Esophagus squamous epithelium (tissue), 4 donors: ENCODE measurements around the gene PLXND1.

ENCODE experiments used
- POLR2A ChIP-seq, 4 donors: fragments of 450-650 bp; IDR thresholded peaks; one replicate each; pipeline ENCODE4 v1.6.1; 2017; ENCODE audit warnings: antibody characterized with exemption in 4 of 4, mild to moderate bottlenecking in 4 of 4, moderate library complexity in 3 of 4
- TF ChIP-seq, protein P1 (sequence below), 6 experiments: fragments of 450-650 bp in 4 of 6; fragments of 200-600 bp in 2 of 6; sonication (generic) in 2 of 6; IDR thresholded peaks; one replicate each; pipeline ENCODE4 v1.5.1; 2016 to 2019; ENCODE audit warnings: antibody characterized with exemption in 6 of 6, mild to moderate bottlenecking in 4 of 6, moderate library complexity in 4 of 6

DNA sequence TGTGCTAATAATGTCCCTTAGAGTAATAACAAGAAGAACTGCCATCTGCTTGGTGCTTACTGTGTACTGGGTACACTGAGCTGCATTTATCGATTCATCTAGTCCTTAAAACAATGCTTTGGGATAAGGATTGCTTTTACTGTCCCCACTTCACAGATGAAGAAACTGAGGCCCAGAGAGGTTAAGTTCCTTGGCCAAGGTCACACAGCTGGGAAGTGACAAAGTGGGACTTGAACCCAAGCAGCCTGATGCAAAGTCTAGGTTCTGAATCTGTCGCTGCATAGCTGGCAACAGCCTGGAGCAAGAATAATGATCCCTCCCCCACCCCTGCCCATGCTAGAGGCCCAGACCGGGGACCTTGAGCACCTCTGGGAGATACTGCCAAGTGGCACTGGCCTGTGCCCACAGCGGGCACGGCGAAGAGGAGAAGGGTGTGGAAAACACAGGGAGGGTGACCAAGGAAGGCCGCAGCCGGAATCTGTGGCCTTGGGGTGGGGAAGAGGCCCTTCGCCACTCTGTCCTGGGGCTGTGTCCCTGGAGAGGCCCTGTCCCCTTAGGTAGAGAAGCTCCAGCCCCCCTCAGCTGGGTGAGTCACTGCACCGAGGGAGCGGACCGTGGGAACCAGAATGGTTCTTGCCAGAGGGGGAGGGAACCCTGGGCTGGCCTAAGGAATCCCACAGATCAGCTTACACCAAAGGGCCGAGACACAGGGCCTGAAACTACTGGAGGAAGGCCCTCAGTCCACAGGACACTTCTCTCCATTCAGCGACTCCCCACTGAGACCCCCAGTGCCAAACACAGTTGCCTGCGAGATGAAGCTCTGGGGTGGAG lies 3.5 kb downstream of the PLXND1 start:
- TF ChIP-seq, protein P1, sequence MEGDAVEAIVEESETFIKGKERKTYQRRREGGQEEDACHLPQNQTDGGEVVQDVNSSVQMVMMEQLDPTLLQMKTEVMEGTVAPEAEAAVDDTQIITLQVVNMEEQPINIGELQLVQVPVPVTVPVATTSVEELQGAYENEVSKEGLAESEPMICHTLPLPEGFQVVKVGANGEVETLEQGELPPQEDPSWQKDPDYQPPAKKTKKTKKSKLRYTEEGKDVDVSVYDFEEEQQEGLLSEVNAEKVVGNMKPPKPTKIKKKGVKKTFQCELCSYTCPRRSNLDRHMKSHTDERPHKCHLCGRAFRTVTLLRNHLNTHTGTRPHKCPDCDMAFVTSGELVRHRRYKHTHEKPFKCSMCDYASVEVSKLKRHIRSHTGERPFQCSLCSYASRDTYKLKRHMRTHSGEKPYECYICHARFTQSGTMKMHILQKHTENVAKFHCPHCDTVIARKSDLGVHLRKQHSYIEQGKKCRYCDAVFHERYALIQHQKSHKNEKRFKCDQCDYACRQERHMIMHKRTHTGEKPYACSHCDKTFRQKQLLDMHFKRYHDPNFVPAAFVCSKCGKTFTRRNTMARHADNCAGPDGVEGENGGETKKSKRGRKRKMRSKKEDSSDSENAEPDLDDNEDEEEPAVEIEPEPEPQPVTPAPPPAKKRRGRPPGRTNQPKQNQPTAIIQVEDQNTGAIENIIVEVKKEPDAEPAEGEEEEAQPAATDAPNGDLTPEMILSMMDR (IDR thresholded peaks at IDR 0.05) = no peak
- peak in 1 of 4 donors; percentile 35 for TF ChIP-seq POLR2A (IDR thresholded peaks at IDR 0.05)
